Stimulated activated effector memory CD8-positive, alpha-beta T cell treated with anti-CD3 and anti-CD28 coated beads, Interleukin-12 subunit alpha, Interleukin-12 subunit beta, amount 100 ng/mL, for 72 hours (primary cell): Measurements from ENCODE around the gene ITGB7.

Source experiments
- ATAC-seq: fragments of 150-1000 bp; cut with Tn5 transposase; 2 replicates; pipeline ENCODE4 v1.10.0; 2021
- DNase-seq, 2 donors: peaks; one replicate each; pipeline ENCODE4 v3.0.0; 2021 to 2022; ENCODE audit warnings: low spot score in 2 of 2
- H3K27ac Mint-ChIP-seq: one replicate; pipeline ENCODE4 v1.8.0; 2022; ENCODE audit warnings: mild to moderate bottlenecking, mixed read lengths
- H3K36me3 Mint-ChIP-seq: one replicate; pipeline ENCODE4 v1.8.0; 2022; ENCODE audit warnings: mild to moderate bottlenecking, mixed read lengths
- H3K4me1 Mint-ChIP-seq: one replicate; pipeline ENCODE4 v1.8.0; 2022; ENCODE audit warnings: mixed read lengths
- H3K4me3 Mint-ChIP-seq: one replicate; pipeline ENCODE4 v1.8.0; 2022; ENCODE audit warnings: mild to moderate bottlenecking, mixed read lengths
- H3K9me3 Mint-ChIP-seq: one replicate; pipeline ENCODE4 v1.8.0; 2022; ENCODE audit warnings: mixed read lengths

The ITGB7 gene

DNA sequence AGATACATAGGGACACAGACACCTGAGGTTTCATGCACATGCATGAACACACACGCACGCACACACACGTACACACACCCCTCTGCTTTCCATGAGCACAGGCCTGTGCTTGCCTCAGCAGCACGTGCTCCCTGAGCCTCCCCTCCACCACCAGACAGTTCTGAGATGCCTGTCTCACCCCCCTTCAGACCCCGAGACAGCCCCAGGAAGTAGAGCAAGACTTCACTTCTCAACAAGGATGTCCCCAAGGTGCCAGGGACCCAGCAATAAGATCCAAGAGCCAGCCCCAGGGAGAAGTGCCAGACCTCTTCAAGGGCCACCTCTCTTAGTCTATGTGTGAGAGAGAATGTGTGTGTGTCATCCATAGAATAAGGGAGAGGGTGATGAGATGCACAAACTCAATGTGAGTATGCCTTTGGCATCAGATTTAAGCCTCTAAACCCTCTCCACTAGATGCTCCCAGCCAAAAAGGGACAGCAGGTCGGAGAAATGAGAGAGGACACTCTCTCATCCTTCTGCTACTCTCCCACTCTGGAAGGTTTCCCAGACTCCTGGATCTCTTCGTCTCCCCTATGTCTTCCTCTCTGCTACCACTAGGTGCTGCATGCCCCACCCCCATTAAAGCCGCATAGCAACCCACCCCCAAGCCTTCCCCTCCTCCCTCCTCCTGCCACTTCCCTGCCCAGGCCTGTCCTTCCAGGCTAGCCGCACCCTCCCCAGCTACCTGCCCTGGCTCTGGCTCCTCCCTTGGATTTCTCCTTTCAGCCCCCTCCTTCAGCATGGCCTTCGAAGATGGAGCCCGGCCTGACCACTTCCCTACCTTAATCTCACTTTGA, 17.2 kb upstream of the ITGB7 start:
- peak overlapping the region; percentile 91 for H3K27ac Mint-ChIP-seq
- H3K9me3 Mint-ChIP-seq, result no peaks in the 10 kb centered on the region
- H3K4me1 Mint-ChIP-seq, result peaks cover 88% of the 10 kb centered on the region
- DNase-seq (no peak), ATAC-seq (no peak)
- H3K4me3 Mint-ChIP-seq, result peak overlapping the region; percentile 94
- H3K36me3 Mint-ChIP-seq, result peaks cover 28% of the 10 kb centered on the region

DNA sequence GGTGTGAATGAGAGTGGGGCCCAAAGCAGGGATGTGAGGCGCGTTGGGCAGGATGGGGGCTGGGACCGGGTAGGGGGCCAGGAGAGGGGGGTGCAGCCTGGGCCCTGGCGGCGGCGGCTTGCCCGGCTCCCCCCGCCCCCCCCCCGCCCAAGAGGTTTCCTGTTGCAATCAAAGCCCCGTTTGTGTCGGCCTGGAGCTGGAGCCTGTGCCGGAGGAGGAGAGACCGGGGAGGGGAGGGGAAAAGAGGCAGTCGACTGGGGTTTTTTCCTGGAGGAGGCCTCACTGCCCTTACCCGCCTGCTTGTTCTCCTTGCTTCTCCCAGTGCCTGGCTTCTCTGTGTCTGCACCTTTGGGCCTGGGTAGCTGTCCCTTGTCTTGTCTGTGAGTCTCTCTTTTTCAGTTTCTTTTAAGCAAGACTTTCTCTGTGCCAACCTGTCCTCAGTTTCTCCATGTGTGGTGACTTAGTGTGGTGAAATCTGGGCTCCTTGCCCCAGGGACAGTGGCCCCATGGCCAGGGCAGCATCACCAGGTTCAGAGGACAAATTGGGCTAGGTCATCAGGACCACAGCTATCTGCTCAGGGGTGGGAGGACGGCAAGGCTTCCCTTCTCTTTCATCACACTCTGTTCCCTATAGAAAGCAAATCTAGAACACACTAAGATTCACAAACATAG, 16.5 kb upstream of the ITGB7 start:
- H3K9me3 Mint-ChIP-seq, result no peaks in the 10 kb centered on the region
- H3K36me3 Mint-ChIP-seq, result peaks cover 36% of the 10 kb centered on the region
- no peak for ATAC-seq
- H3K4me1 Mint-ChIP-seq, result peaks cover 88% of the 10 kb centered on the region
- H3K4me3 Mint-ChIP-seq, result peak overlapping the region; percentile 94
- H3K27ac Mint-ChIP-seq, result peak overlapping the region; percentile 91
- DNase-seq, result no peak

DNA sequence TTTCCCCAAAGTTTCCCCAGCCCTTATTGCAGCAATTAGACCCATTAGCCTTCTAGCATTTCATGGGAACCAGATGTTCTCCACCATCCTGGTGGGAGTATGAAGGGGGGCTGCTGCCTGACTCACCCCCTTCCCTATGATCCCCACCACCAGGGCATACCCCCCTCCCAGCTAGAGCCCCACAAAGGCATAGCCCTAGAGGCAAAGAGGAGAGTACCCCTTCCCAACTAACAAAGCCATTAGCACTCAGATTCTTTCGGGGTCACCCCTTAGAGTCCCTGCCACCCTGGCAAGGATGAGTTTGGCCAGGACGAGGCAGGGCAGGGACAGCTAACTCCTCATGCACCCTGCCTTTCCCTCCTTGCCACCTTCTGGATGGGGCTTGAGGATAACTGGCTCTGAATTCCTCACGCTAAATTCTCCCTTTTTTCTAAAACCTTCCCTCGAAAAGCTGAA, 15.8 kb upstream of the ITGB7 start:
- H3K4me1 Mint-ChIP-seq, result peaks cover 88% of the 10 kb centered on the region
- ATAC-seq (no peak), DNase-seq (no peak)
- H3K4me3 Mint-ChIP-seq, result peak overlapping the region; percentile 94
- H3K27ac Mint-ChIP-seq, result peak overlapping the region; percentile 91
- H3K9me3 Mint-ChIP-seq, result no peaks in the 10 kb centered on the region
- H3K36me3 Mint-ChIP-seq, result peaks cover 36% of the 10 kb centered on the region

DNA sequence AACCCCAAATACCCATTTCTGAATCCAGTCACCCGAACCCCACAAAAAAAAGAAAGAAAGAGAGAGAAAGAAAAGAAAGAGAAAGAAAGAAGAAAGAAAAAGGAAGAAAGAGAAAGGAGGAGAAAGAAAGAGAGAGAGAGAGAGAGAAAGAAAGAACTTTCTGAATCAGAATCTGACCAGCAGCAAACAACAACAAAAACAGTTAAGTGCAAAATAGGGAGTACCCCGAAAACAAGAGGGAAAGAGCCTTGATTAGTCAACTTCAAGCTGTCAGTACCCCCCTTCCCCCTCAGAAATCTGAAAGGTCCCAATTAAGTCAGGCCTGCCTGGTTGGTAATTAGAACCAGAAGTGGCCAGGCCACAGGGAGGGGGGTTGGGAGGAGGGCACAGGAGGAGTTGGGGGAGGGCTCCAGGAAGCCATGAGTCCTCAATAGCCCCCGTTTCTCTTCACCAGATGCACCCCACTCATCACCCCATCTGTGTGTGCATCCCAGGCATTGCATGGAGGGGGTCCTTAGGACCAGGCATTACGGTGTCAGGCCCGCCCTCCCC, 15.2 kb upstream of the ITGB7 start:
- ATAC-seq (no peak), DNase-seq (no peak)
- H3K4me1 Mint-ChIP-seq, result peaks cover 88% of the 10 kb centered on the region
- peak overlapping the region; percentile 91 for H3K27ac Mint-ChIP-seq
- peaks cover 37% of the 10 kb centered on the region for H3K36me3 Mint-ChIP-seq
- H3K9me3 Mint-ChIP-seq, result no peaks in the 10 kb centered on the region
- H3K4me3 Mint-ChIP-seq, result peak overlapping the region; percentile 94

DNA sequence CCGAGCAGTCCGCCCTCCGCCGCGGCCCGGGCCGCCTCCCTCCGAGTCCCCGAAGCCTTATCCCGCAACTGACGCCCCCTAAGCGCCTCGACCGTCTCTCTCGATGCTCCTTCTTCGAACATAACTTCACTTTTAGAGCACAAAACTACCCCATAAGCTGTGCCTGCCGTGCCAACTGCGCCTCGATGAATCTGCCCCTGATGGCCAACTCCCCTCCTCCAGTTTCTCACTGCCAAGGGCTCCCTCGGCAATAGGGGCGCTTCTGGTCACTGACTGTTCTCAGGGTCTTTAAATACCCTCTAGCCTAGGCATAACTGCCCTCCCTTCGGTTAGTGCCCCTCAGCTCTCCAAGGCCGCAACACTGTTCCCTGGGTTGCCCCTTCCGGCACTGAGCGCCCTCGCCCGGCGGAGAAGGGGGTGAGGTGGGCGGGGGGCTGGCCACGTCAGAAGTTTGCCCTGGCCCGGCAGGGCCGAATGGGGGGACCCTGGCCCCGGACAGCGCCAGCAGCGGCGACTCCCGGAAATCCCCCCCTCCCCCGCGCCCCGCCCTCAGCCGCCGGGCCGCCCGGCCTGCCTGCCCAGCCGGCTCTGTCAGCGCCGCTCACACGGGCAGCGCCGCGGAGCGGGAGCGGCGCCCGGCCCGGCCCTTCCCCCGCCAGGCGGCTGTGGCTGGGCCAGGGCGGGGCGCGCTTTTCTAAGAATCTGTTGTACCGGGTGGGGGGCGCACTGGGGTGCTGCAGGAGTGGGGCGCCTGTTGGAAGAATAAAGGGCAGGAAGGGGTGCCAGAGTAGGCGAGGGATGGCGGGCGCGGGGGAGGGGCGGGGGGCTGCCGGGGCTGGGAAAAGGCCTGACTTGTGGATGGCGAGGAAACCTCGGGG, 14.4 kb upstream of the ITGB7 start:
- ATAC-seq (peak; percentile 27), DNase-seq (peak; percentile 47 to 89)
- H3K4me1 Mint-ChIP-seq, result peaks cover 88% of the 10 kb centered on the region
- H3K9me3 Mint-ChIP-seq, result no peaks in the 10 kb centered on the region
- peaks cover 38% of the 10 kb centered on the region for H3K36me3 Mint-ChIP-seq
- H3K27ac Mint-ChIP-seq, result peak overlapping the region; percentile 91
- H3K4me3 Mint-ChIP-seq, result peak overlapping the region; percentile 94

DNA sequence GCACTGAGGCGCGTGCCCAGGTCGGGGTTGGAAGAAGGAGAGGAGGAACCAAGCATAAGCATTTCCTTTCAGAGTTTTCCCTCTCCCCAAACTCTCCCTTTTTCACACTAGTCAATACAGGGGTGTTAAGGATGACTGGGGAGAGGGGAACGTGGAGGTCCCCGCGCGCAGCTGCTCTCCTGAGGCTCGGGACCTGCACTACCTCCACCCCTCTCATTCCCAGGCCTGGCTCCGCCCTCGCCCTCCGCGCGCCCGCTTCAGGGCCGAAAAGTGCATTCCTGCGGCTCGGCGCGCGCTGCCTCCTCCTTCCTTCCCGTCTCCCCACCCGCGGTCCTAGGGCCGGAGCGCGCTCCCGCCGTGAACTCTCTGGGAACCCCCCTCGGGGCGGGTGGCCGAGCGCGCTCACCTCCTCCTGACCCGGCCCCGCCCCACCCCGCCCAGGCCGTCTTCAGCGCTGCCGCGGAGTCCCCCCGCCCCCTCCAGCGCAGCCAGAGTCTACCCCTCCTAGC, 13.7 kb upstream of the ITGB7 start:
- Mint-ChIP-seq H3K36me3 (peaks cover 45% of the 10 kb centered on the region), H3K9me3 (no peaks in the 10 kb centered on the region), H3K4me3 (peak overlapping the region; percentile 94), H3K27ac (peak overlapping the region; percentile 91), H3K4me1 (peaks cover 90% of the 10 kb centered on the region)
- DNase-seq (peak; percentile 63 to 92), ATAC-seq (peak; percentile 76)

DNA sequence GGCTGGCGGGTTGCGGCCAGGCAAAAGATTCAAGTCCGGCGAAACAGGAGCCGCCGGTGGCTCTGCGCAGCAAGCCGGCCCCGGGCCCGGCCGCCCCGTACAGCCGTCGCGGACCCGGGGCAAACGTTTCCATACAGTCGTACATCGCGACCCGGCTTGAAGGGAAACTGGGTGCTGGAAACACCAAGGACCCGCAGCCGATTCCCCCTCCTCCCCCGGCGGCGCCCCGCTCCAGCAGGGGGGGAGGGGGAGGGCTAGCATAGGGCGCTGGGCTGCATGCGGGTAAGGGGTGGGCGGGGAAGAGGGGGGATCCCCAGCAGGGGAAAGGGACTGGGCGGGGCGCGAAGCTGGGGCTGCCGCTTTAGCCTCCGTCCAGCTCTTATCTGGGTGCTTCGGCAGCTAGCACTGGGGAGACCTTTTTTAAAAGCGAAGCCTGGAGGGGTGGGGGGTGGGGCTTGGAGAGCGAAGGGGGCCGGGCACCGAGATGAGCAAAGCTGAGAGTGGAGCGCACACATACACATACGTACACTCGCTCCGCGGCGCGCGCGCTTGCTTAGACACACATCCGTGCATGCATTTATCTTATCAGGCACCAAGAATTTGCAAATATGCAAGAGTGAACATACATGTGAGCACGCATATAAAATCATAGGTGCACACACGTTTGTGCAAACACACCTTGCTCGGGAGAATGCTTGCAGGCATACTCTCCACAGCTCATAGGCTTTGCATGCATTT, 13.1 kb upstream of the ITGB7 start:
- peak; percentile 66 for ATAC-seq
- H3K9me3 Mint-ChIP-seq, result no peaks in the 10 kb centered on the region
- peak overlapping the region; percentile 94 for H3K27ac Mint-ChIP-seq
- peak; percentile 59 to 88 for DNase-seq
- peaks cover 90% of the 10 kb centered on the region for H3K4me1 Mint-ChIP-seq
- H3K36me3 Mint-ChIP-seq, result peaks cover 51% of the 10 kb centered on the region
- H3K4me3 Mint-ChIP-seq, result peak overlapping the region; percentile 94

DNA sequence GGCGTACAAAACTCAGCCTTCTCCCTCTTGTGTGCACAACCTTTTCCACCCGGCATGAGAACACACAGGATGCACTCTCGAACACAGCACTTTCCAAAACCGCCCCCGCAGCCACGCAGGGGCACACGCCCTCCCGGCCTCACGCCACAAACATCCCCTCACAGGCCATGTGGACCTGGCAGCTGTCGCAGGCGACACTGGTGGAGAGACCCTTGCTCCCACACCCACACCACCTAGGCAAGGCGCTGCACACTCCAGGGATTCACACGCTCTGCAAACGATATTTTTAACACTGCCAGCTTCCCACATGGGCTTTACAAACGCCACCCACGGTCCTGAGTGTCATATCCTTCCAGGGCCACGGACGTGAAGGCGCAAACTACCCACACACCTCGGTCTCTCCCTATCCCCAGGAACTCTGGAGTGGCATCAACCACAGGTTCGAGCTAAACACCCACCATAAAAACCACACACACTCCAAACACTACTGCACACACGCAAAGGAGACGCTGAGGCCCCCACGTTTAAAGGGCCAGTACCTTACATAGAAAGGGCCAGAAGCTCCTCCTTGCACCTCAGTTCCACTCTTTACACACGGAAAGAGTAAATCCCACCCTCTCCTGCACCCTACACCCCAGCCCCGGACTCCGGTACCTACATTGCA, 12.4 kb upstream of the ITGB7 start:
- peaks cover 58% of the 10 kb centered on the region for H3K36me3 Mint-ChIP-seq
- DNase-seq, result peak; percentile 50 to 87
- peak; percentile 43 for ATAC-seq
- peak overlapping the region; percentile 94 for H3K4me3 Mint-ChIP-seq
- no peaks in the 10 kb centered on the region for H3K9me3 Mint-ChIP-seq
- peak overlapping the region; percentile 94 for H3K27ac Mint-ChIP-seq
- H3K4me1 Mint-ChIP-seq, result peaks cover 90% of the 10 kb centered on the region

DNA sequence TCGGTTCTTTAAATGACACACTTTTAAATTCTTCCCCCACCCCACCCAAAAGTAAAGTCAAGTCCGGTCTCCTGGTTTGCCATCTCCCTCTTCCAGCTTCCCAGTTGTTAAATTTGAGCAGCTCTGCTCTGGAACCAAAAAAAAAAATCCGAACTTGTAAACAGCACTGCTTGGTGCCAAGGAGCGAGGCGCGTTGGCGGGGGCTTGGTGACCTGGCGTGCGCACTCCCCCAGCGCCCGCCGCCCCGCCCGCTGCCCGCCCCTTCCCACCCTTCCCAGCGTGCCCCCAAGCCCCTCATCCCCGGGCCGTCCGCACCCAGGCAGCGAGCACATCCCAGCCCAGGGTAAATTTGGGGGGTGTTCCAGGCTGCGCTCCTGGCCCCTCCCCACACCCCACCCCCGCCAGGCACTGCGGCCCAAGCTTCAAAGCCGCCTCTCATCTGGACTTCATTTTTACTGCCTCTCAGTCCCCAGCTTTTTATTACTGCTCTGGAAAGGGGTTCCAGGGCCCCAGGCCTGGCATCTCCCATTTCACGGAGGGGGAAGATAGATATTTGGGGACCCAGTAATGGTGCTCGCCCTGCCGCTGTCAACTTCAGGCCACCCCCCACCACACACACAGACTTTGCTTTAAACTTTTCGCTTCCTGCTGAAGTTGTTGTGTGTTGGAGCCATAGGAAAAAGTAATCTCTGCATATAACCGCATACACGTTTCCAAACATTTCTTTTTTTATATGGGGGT, 11.7 kb upstream of the ITGB7 start:
- Mint-ChIP-seq H3K27ac (peak overlapping the region; percentile 94), H3K9me3 (no peaks in the 10 kb centered on the region), H3K4me3 (peak overlapping the region; percentile 94), H3K4me1 (peaks cover 90% of the 10 kb centered on the region), H3K36me3 (peaks cover 65% of the 10 kb centered on the region)
- DNase-seq (no peak), ATAC-seq (no peak)

DNA sequence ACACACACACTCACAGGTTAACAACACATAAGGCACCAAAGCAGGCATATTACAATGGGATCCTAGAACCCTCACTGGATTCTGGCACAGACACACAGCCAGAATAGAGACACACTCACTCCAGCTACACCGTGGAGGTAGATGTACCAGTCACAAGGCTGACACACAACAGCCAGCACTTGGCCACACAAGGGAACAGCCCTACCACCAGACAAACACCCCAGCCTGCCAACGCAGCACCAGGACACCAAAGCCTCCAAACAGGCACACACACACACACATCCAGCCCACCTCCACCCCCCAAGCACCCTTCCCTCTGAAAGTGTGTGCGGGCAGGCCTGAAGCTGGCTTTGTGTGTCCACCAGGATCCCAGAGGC, 10.9 kb upstream of the ITGB7 start:
- DNase-seq (no peak), ATAC-seq (no peak)
- H3K27ac Mint-ChIP-seq, result peak overlapping the region; percentile 94
- H3K4me1 Mint-ChIP-seq, result peaks cover 90% of the 10 kb centered on the region
- H3K9me3 Mint-ChIP-seq, result no peaks in the 10 kb centered on the region
- H3K36me3 Mint-ChIP-seq, result peaks cover 73% of the 10 kb centered on the region
- peak overlapping the region; percentile 94 for H3K4me3 Mint-ChIP-seq

DNA sequence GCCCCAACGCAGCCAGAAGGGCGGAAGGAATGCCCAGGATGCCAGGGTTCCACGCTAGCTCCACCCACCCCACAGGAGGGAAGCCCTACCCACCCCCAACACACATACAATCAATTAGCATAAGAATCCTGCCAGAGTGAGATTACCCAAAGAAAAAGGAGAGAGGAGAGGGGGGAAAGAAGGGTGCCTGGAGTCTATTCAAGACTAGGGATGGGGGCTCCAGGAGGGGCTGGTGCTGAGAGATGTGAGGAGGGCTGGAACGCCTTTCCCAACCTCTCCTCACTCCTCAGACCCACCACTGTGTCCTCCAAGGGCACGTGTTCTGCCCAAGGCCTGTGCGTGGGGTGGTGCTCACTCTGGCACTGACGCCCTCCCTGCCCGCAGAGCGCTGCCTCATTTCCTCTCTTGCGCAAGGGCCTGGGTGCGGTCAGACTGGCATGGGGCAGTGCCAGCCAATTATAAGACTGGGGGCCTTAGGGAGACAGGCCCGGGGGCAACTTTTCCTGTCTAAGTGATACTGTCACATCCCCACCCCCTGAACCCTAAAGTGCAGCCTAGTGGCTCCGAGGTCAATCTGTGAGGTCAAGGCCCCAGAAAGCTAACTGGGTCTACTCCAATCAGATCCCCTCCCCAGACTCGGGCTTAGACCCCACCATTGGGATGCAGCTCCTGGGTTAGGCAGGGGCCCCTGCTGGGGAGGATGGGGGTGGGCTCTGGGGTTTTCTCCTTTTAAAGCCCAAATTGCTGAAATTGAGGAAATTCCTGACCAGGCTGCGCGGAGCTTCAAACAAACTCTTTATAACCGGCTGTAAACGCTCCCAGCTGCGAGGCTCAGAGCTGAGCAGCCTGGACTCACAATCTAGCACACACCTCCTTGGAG, 10.2 kb upstream of the ITGB7 start:
- peak overlapping the region; percentile 94 for H3K27ac Mint-ChIP-seq
- ATAC-seq, result no peak
- peaks cover 79% of the 10 kb centered on the region for H3K36me3 Mint-ChIP-seq
- DNase-seq, result no peak
- H3K9me3 Mint-ChIP-seq, result no peaks in the 10 kb centered on the region
- peaks cover 86% of the 10 kb centered on the region for H3K4me1 Mint-ChIP-seq
- peak overlapping the region; percentile 94 for H3K4me3 Mint-ChIP-seq

DNA sequence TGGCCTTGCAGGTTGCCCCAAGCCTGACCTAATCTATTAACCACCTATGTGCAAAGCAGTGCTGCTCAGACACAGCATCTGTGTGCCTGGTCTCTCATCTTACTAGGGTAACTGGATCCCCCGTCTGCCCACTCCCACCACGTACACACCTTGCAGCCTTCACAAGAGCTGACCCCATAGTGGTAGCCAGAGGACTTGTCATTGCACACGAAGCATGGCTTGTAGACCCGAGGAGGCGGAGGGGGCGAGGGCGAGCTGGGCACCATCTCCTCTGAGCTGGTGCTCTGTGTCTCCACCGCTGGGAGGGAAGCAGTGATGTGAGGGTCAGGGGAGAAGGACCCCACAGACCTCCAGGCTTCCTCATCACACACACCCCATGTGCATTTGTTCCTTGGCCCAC, 8.4 kb upstream of the ITGB7 start:
- H3K36me3 Mint-ChIP-seq, result peaks cover 88% of the 10 kb centered on the region
- no peaks in the 10 kb centered on the region for H3K9me3 Mint-ChIP-seq
- peaks cover 85% of the 10 kb centered on the region for H3K4me1 Mint-ChIP-seq
- no peak overlapping the region for H3K4me3 Mint-ChIP-seq
- no peak for ATAC-seq
- H3K27ac Mint-ChIP-seq, result peak overlapping the region; percentile 94
- DNase-seq, result no peak
